Neutrophil (primary cell): ENCODE results near the gene ZFPM1.

ENCODE experiments used
- H3K27ac ChIP-seq: fragments of 200-600 bp; sonication (generic); 2 replicates; pipeline ENCODE4 v1.5.1; 2016; ENCODE audit warnings: mild to moderate bottlenecking, moderate library complexity
- H3K27me3 ChIP-seq: fragments of 200-600 bp; sonication (generic); 2 replicates; pipeline ENCODE4 v1.6.0; 2016; ENCODE audit warnings: mild to moderate bottlenecking
- H3K36me3 ChIP-seq: fragments of 200-600 bp; sonication (generic); 2 replicates; pipeline ENCODE4 v1.5.1; 2017
- H3K4me1 ChIP-seq, 2 experiments: fragments of 200-600 bp in 1 of 2; sonication (generic) in 1 of 2; 1 replicate in 1 of 2; 2 replicates in 1 of 2; pipeline versions ENCODE4 v1.5.1 to v1.6.1; 2013 to 2016; ENCODE audit warnings: low read depth in 1 of 2, low read length in 1 of 2, mild to moderate bottlenecking in 1 of 2, moderate library complexity in 1 of 2; ENCODE audit not compliant: control insufficient read depth in 1 of 2, insufficient read depth in 1 of 2
- H3K4me3 ChIP-seq, 2 experiments: fragments of 200-600 bp in 1 of 2; sonication (generic) in 1 of 2; 1 replicate in 1 of 2; 2 replicates in 1 of 2; pipeline ENCODE4 v1.5.1; 2013 to 2016; ENCODE audit warnings: low read depth in 1 of 2, low read length in 1 of 2, mild to moderate bottlenecking in 1 of 2, moderate library complexity in 1 of 2
- H3K9me3 ChIP-seq: fragments of 200-600 bp; sonication (generic); 2 replicates; pipeline ENCODE4 v1.5.1; 2016
- TF ChIP-seq, protein P1 (sequence below): fragments of 200-600 bp; sonication (generic); IDR thresholded peaks from 2 replicates; pipeline ENCODE4 v1.5.1; 2016; ENCODE audit warnings: antibody characterized with exemption

The ZFPM1 gene

DNA sequence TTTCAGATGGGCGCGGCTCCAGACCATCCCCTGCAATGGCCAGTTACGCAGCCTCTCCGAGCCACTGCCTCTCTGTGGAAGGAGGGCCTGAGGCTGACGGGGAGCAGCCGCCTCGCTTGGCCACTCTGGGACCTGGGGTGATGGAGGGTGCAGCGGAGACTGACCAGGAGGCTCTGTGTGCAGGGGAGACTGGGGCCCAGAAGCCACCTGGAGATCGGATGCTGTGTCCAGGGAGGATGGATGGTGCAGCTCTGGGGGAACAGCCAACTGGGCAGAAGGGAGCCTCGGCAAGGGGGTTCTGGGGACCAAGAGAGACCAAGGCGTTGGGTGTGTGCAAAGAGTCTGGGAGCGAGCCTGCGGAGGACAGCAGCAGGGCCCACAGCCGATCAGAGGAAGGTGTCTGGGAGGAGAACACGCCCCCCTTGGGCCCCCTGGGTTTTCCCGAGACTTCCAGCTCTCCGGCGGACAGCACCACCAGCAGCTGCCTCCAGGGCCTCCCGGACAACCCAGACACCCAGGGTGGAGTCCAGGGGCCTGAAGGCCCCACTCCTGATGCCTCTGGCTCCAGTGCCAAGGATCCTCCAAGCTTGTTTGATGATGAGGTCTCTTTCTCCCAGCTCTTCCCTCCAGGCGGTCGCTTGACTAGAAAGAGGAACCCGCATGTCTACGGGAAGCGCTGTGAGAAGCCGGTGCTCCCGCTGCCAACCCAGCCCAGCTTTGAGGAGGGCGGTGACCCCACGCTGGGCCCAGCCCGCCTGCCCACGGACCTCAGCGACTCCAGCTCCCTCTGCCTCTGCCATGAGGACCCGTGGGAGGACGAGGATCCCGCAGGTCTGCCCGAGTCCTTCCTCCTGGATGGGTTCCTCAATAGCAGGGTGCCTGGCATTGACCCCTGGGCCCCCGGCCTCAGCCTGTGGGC lies 17.4 kb upstream of the ZFPM1 start:
- Histone ChIP-seq H3K36me3 (no peaks in the 10 kb centered on the region), H3K4me1 (peaks cover 0 to 3% of the 10 kb centered on the region in 2 experiments)

DNA sequence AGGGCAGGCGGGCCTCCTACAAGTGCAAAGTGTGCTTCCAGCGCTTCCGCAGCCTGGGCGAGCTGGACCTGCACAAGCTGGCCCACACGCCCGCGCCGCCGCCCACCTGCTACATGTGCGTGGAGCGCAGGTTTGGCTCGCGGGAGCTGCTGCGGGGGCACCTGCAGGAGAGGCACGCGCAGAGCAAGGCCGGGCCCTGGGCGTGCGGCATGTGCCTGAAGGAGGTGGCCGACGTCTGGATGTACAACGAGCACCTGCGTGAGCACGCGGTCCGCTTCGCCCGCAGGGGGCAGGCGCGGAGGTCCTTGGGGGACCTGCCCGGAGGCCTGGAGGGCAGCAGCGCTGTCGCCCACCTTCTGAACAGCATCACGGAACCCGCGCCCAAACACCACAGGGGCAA lies 16.3 kb upstream of the ZFPM1 start:
- H3K4me1 ChIP-seq: no peaks in the 10 kb centered on the region
- no peak overlapping the region for H3K27ac ChIP-seq
- H3K9me3 ChIP-seq: no peaks in the 10 kb centered on the region
- H3K27me3 ChIP-seq: peaks cover 22% of the 10 kb centered on the region
- no peaks in the 10 kb centered on the region for H3K36me3 ChIP-seq
- H3K4me3 ChIP-seq: no peak overlapping the region
- TF ChIP-seq, protein P1, sequence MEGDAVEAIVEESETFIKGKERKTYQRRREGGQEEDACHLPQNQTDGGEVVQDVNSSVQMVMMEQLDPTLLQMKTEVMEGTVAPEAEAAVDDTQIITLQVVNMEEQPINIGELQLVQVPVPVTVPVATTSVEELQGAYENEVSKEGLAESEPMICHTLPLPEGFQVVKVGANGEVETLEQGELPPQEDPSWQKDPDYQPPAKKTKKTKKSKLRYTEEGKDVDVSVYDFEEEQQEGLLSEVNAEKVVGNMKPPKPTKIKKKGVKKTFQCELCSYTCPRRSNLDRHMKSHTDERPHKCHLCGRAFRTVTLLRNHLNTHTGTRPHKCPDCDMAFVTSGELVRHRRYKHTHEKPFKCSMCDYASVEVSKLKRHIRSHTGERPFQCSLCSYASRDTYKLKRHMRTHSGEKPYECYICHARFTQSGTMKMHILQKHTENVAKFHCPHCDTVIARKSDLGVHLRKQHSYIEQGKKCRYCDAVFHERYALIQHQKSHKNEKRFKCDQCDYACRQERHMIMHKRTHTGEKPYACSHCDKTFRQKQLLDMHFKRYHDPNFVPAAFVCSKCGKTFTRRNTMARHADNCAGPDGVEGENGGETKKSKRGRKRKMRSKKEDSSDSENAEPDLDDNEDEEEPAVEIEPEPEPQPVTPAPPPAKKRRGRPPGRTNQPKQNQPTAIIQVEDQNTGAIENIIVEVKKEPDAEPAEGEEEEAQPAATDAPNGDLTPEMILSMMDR: no peak

More for the DNA sequence above, 17.4 kb upstream of the ZFPM1 start:
- no peak overlapping the region for H3K27ac ChIP-seq
- no peaks in the 10 kb centered on the region for H3K9me3 ChIP-seq
- H3K27me3 ChIP-seq: peaks cover 33% of the 10 kb centered on the region
- H3K4me3 ChIP-seq: no peak overlapping the region
- TF ChIP-seq, protein P1: no peak

DNA sequence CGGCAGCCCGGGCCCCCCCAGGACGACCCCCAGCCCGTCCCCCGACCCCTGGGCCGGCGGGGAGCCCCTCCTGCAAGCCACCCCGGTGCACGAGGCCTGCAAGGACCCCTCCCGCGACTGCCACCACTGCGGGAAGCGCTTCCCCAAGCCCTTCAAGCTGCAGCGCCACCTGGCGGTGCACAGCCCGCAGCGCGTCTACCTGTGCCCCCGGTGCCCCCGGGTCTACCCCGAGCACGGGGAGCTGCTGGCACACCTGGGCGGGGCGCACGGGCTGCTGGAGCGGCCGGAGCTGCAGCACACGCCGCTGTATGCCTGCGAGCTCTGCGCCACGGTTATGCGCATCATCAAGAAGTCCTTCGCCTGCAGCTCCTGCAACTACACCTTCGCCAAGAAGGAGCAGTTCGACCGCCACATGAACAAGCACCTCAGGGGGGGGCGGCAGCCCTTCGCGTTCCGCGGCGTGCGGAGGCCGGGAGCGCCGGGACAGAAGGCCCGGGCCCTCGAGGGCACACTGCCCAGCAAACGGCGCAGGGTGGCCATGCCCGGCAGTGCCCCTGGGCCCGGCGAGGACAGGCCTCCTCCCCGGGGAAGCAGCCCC lies 15.6 kb upstream of the ZFPM1 start:
- Histone ChIP-seq H3K27ac (no peak overlapping the region), H3K4me3 (no peak overlapping the region), H3K9me3 (no peaks in the 10 kb centered on the region), H3K4me1 (no peaks in the 10 kb centered on the region), H3K27me3 (peaks cover 16% of the 10 kb centered on the region), H3K36me3 (no peaks in the 10 kb centered on the region)
- TF ChIP-seq, protein P1: peak; percentile 49

DNA sequence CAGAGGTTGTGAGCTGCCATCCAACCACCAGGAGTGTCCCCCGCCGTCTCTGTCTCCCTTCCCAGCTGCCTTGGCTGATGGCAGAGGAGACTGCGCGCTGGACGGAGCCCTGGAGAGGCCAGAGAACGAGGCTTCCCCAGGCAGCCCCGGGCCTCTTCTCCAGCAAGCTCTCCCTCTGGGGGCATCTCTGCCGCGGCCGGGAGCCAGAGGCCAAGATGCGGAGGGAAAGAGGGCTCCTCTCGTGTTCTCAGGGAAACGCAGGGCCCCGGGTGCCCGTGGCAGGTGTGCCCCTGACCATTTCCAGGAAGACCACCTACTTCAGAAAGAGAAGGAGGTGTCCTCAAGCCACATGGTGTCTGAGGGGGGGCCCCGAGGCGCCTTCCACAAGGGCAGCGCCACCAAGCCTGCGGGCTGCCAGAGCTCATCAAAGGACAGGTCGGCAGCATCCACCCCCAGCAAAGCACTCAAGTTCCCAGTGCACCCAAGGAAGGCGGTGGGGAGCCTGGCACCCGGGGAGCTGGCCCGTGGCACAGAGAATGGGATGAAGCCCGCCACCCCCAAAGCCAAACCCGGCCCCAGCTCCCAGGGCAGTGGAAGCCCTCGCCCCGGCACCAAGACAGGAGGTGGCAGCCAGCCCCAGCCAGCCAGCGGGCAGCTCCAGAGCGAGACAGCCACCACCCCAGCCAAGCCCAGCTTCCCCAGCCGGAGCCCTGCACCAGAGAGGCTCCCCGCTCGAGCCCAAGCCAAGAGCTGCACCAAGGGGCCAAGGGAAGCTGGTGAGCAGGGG lies 14.8 kb upstream of the ZFPM1 start:
- Histone ChIP-seq H3K9me3 (no peaks in the 10 kb centered on the region), H3K4me3 (no peak overlapping the region), H3K27ac (no peak overlapping the region), H3K36me3 (no peaks in the 10 kb centered on the region), H3K27me3 (peaks cover 10% of the 10 kb centered on the region), H3K4me1 (no peaks in the 10 kb centered on the region)
- TF ChIP-seq, protein P1: no peak

DNA sequence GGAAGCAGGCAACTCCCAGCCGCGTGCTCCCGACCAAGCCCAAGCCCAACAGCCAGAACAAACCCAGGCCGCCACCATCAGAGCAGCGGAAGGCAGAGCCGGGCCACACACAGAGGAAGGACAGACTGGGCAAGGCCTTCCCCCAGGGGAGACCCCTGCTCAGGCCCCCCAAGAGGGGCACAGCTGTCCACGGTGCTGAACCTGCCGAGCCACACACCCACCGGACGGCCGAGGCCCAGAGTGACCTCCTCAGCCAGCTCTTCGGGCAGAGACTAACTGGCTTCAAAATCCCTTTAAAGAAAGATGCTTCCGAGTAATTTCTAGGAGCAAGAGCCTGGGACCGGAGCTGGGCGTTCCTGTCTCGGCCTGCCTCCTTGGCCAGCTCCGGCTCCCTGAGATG lies 14.1 kb upstream of the ZFPM1 start:
- TF ChIP-seq, protein P1: no peak
- Histone ChIP-seq H3K27ac (no peak overlapping the region), H3K4me3 (no peak overlapping the region), H3K36me3 (no peaks in the 10 kb centered on the region), H3K9me3 (no peaks in the 10 kb centered on the region), H3K27me3 (peaks cover 10% of the 10 kb centered on the region), H3K4me1 (no peaks in the 10 kb centered on the region)
